Right lung (tissue), 5 donors: ENCODE data around the gene THOP1. TPM values are rescaled to one million over a fixed set of nuclear protein-coding genes. Genes with fewer than 3 reads are reported as not detected.

Source experiments
- DNase-seq, 2 donors: peaks; one replicate each; pipeline ENCODE4 v3.0.0-alpha.2; 2013
- polyA plus RNA-seq, 5 donors: library from polyadenylated mRNA; unstranded; fragments of 120-200 nt; gene quantifications; one replicate each; pipeline versions ENCODE4 v1.2.1 to v1.2.3, GENCODE V29; 2013; ENCODE audit warnings: inconsistent platforms in 1 of 5, low replicate concordance in 1 of 5; ENCODE audit not compliant: insufficient read length in 5 of 5, insufficient read depth in 1 of 5

The THOP1 gene
- polyA plus RNA-seq, 5 donors = 34.5 to 58.3 (median 38.7) TPM

- no peak for DNase-seq
These were observed 65.1 kb downstream of the THOP1 start for GRCh38 chr19:2850256-2850925.

GRCh38 chr19:2852598-2852997, 67.3 kb downstream of the THOP1 start:
- no peak for DNase-seq

- DNase-seq = no peak
These were observed 67.8 kb downstream of the THOP1 start for GRCh38 chr19:2853015-2853606.

- DNase-seq = no peak
These were observed 69.5 kb downstream of the THOP1 start for GRCh38 chr19:2854849-2855248.

GRCh38 chr19:2856457-2857050, 71.3 kb downstream of the THOP1 start:
- no peak for DNase-seq

- DNase-seq = no peak
These were observed 73.6 kb downstream of the THOP1 start for GRCh38 chr19:2858864-2859263.

GRCh38 chr19:2863816-2864215, 78.5 kb downstream of the THOP1 start:
- DNase-seq = no peak

Other genes starting within 250 kb of the THOP1 start
- 1 to 10 TPM; 4.5 to 7.1 (median 5.8) TPM for gene GNG7, start 82.8 kb upstream of the THOP1 start, polyA plus RNA-seq
- 1 to 10 TPM; 1.1 to 2.1 (median 1.3) TPM for gene DIRAS1, start 64.1 kb upstream of the THOP1 start, polyA plus RNA-seq
- gene SLC39A3, start 45.5 kb upstream of the THOP1 start, polyA plus RNA-seq = 10 to 100 TPM; 19.6 to 28.9 (median 21.5) TPM
- gene SGTA, start 2.2 kb upstream of the THOP1 start, polyA plus RNA-seq = 10 to 100 TPM; 38.2 to 65.9 (median 46.2) TPM
- 1 to 10 TPM; 6.8 to 9.1 (median 8.6) TPM for gene ZNF554, start 34.4 kb downstream of the THOP1 start, polyA plus RNA-seq
- gene ZNF555, start 56.0 kb downstream of the THOP1 start, polyA plus RNA-seq = 10 to 100 TPM in 2 of 5 donors, 1 to 10 TPM in 3; 8.1 to 12.9 (median 9.4) TPM
- gene ZNF556, start 81.8 kb downstream of the THOP1 start, polyA plus RNA-seq = 1 to 10 TPM in 1 of 5 donors, under 1 TPM in 3, not detected in 1; 0.09 to 1.2 (median 0.21) TPM
- 1 to 10 TPM; 6.1 to 7.9 (median 7.1) TPM for gene ZNF57, start 115.4 kb downstream of the THOP1 start, polyA plus RNA-seq
- gene ZNF77, start 159.5 kb downstream of the THOP1 start, polyA plus RNA-seq = 10 to 100 TPM in 1 of 5 donors, 1 to 10 TPM in 4; 7.7 to 11.1 (median 8.8) TPM
- gene TLE6, start 192.1 kb downstream of the THOP1 start, polyA plus RNA-seq = 10 to 100 TPM in 3 of 5 donors, 1 to 10 TPM in 2; 8.2 to 13.6 (median 11.8) TPM
- gene TLE2, start 243.8 kb downstream of the THOP1 start, polyA plus RNA-seq = 100 to 1,000 TPM; 136 to 267 (median 184) TPM